ENCODE data around the gene ENPEP.

The ENPEP gene

DNA sequence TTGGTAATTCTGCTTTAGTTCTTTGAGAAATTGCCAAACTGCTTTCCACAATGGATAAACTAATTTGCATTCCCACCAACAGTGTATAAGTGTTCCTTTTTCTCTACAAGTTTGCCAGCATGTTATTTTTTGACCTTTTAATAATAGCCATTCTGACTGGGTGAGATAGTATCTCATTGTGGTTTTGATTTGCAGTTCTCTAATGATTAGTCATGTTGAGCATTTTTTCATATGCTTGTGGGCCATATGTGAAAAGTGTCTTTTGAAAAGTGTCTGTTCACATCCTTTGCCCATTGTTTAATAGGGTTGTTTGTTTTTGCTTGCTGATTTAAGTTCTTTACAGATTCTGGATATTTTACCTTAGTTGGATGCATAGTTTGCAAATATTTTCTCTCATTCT, 25.9 kb downstream of the ENPEP start:
- Histone ChIP-seq H3K27me3 (ENCODE audit: control insufficient read depth, insufficient read depth, low read length, poor library complexity, severe bottlenecking) (no peaks in the 10 kb centered on the region), H3K9me3 (ENCODE audit: control insufficient read depth, low read length) (no peaks in the 10 kb centered on the region)

DNA sequence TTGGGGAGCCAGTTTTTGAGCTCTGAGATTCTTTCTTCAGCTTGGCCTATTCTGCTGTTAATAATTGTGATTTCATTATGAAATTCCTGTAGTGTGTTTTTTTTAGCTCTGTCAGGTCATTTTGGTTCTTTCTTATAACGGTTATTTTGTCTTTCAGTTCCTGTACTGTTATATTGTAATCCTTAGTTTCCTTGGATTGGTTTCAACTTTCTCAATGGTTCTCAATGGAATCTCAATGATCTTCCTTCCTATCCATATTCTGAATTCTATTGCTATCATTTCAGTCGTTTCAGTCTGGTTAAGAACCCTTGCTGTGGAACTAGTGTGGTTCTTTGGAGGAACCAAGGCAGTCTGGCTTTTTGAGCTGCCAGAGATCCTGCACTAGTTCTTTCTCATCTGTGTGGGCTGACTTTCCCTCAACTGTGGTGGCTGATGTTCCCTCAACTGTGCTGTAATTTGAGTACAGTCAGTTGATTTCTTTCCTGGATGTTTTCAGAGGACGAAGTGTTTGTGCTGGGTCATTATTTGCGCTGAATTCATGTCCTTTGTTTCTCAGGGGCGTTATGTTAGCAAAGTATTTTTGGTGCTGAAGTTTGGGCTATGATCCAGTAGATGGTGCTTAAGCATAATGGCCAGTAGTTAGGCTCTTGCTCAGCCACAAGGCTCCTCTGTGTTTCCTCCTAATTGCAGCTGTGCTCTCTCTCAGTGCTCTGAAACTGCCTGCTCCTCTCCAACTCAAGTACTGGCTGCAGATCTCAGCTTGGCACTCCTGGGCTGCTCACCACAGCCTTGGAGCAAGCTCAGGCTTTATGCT, 27.5 kb downstream of the ENPEP start:
- no peaks in the 10 kb centered on the region for H3K36me3 ChIP-seq (ENCODE audit: control insufficient read depth, insufficient read depth, low read length)

More for the DNA sequence above, 25.9 kb downstream of the ENPEP start:
- Histone ChIP-seq H3K4me3 (ENCODE audit: insufficient read depth, low read depth, low read length) (no peak overlapping the region), H3K36me3 (ENCODE audit: control insufficient read depth, insufficient read depth, low read length) (no peaks in the 10 kb centered on the region), H3K4me1 (ENCODE audit: control insufficient read depth, insufficient read depth, low read length) (no peaks in the 10 kb centered on the region), H3K27ac (ENCODE audit: insufficient read depth, low read depth, low read length, poor library complexity, severe bottlenecking) (no peak overlapping the region)

DNA sequence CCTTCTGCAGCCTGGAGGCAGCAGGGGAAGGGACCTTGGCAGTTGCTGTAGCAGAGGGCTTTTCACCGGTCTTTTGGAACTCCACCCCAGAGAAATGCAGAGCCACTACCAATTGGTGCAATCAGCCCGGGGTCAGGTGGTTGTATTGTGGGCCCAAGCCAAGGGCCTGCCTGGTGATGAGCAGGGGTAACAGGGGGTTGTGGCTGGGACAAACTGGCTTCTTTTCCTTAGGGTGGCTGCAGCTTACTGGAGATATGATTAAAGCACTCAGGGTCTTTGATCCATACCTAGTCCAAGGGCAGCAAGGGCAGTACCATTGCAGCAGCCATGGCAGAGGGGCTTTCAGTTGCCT, 28.1 kb downstream of the ENPEP start:
- no peak overlapping the region for H3K27ac ChIP-seq (ENCODE audit: insufficient read depth, low read depth, low read length, poor library complexity, severe bottlenecking)
- no peaks in the 10 kb centered on the region for H3K9me3 ChIP-seq (ENCODE audit: control insufficient read depth, low read length)
- WGBS, 2 experiments, result 93 to 95% methylated on average over 2 of the region's 2 CpGs
- no peaks in the 10 kb centered on the region for H3K36me3 ChIP-seq (ENCODE audit: control insufficient read depth, insufficient read depth, low read length)
- H3K4me3 ChIP-seq (ENCODE audit: insufficient read depth, low read depth, low read length), result no peak overlapping the region
- no peaks in the 10 kb centered on the region for H3K27me3 ChIP-seq (ENCODE audit: control insufficient read depth, insufficient read depth, low read length, poor library complexity, severe bottlenecking)
- no peaks in the 10 kb centered on the region for H3K4me1 ChIP-seq (ENCODE audit: control insufficient read depth, insufficient read depth, low read length)

More for the DNA sequence above, 27.5 kb downstream of the ENPEP start:
- no peak overlapping the region for H3K27ac ChIP-seq (ENCODE audit: insufficient read depth, low read depth, low read length, poor library complexity, severe bottlenecking)
- no peaks in the 10 kb centered on the region for H3K4me1 ChIP-seq (ENCODE audit: control insufficient read depth, insufficient read depth, low read length)
- no peaks in the 10 kb centered on the region for H3K27me3 ChIP-seq (ENCODE audit: control insufficient read depth, insufficient read depth, low read length, poor library complexity, severe bottlenecking)
- H3K9me3 ChIP-seq (ENCODE audit: control insufficient read depth, low read length), result no peaks in the 10 kb centered on the region
- 86 to 88% methylated on average over 4 to 5 of the region's 5 CpGs for WGBS, 2 experiments
- H3K4me3 ChIP-seq (ENCODE audit: insufficient read depth, low read depth, low read length), result no peak overlapping the region

DNA sequence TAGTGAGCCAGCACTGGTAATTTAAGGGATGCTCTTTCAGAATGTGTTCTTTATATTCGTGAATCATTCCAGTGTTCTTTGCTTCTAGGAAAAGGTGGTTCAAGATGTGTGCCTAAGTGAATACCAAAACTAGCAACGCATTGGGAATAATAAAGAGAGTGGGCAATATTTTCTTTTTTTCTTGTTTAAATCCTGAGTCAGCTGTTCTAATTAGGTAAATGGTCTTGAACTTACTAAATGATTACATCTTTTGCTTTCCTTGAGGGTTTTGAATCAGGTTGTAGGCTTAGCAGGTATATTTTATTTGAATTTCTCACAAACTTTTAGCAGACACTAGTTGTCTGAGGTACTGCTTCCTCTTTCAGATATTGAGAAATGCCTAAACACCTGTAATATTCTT, 29.5 kb downstream of the ENPEP start:
- Histone ChIP-seq H3K27me3 (ENCODE audit: control insufficient read depth, insufficient read depth, low read length, poor library complexity, severe bottlenecking) (no peaks in the 10 kb centered on the region), H3K9me3 (ENCODE audit: control insufficient read depth, low read length) (no peaks in the 10 kb centered on the region), H3K36me3 (ENCODE audit: control insufficient read depth, insufficient read depth, low read length) (no peaks in the 10 kb centered on the region), H3K27ac (ENCODE audit: insufficient read depth, low read depth, low read length, poor library complexity, severe bottlenecking) (no peak overlapping the region), H3K4me3 (ENCODE audit: insufficient read depth, low read depth, low read length) (no peak overlapping the region), H3K4me1 (ENCODE audit: control insufficient read depth, insufficient read depth, low read length) (no peaks in the 10 kb centered on the region)
- 91 to 93% methylated on average over 2 of the region's 2 CpGs for WGBS, 2 experiments

DNA sequence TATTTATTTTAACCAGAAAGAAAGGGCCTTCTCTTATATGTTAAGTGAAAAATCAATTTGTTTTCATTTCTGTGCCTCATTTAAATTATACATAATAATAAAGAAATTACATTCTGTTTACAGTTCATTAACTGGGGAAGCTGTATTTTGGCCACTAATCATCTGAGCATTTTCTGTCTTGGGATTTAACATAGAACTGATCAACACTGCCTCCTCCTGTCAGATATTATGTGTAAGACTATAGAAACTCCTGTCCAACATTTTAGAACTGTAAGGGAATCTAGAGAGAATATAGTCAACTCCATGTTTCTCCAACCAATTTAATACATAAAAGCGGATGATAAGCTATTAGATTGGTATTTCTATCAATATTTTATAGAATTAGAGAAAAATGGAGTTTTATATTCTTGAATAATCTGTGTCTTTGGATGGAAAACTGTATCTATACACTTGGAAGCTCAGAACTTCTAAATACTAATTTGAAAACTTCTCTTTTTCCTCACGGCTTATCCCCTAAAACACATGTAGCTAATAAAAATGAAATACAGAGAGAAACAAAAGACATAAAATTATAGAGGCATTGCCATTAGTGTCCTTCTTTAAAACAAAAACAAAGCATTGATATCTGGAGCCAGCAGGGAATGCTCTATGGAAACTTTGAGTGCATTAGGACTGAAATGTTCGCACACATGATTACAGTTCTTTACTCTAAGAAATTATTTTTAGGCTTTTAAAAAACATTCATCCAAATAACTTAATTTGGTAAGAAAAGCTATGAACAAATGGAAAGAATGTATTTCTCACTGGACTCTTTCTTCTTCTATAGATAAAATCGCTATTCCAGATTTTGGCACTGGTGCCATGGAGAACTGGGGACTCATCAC, 33.1 kb downstream of the ENPEP start:
- 87 to 100% methylated on average over 1 to 2 of the region's 4 CpGs for WGBS, 2 experiments
- no peaks in the 10 kb centered on the region for H3K36me3 ChIP-seq (ENCODE audit: control insufficient read depth, insufficient read depth, low read length)

DNA sequence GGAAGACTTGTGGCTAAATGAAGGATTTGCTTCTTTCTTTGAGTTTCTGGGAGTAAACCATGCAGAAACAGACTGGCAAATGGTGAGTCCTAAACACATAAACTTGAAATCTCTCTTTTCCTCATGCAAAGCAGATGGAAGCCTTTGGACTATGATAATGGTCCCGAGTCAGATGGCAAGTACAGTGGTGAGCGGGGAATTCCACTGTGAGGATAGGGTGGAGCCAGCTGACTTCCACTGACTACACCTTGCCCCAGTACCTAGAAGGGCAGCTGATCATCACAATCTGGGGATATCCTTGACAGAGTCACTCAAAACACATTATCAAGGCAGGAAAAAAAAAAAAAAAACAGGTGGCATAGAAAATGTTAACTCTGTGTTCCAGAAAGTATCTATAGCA, 34.3 kb downstream of the ENPEP start:
- Histone ChIP-seq H3K9me3 (ENCODE audit: control insufficient read depth, low read length) (no peaks in the 10 kb centered on the region), H3K36me3 (ENCODE audit: control insufficient read depth, insufficient read depth, low read length) (no peaks in the 10 kb centered on the region), H3K4me3 (ENCODE audit: insufficient read depth, low read depth, low read length) (no peak overlapping the region), H3K27me3 (ENCODE audit: control insufficient read depth, insufficient read depth, low read length, poor library complexity, severe bottlenecking) (no peaks in the 10 kb centered on the region), H3K27ac (ENCODE audit: insufficient read depth, low read depth, low read length, poor library complexity, severe bottlenecking) (no peak overlapping the region), H3K4me1 (ENCODE audit: control insufficient read depth, insufficient read depth, low read length) (no peaks in the 10 kb centered on the region)
- 79 to 83% methylated on average over 2 of the region's 2 CpGs for WGBS, 2 experiments

More for the DNA sequence above, 33.1 kb downstream of the ENPEP start:
- Histone ChIP-seq H3K4me1 (ENCODE audit: control insufficient read depth, insufficient read depth, low read length) (no peaks in the 10 kb centered on the region), H3K27me3 (ENCODE audit: control insufficient read depth, insufficient read depth, low read length, poor library complexity, severe bottlenecking) (no peaks in the 10 kb centered on the region), H3K4me3 (ENCODE audit: insufficient read depth, low read depth, low read length) (no peak overlapping the region), H3K9me3 (ENCODE audit: control insufficient read depth, low read length) (no peaks in the 10 kb centered on the region), H3K27ac (ENCODE audit: insufficient read depth, low read depth, low read length, poor library complexity, severe bottlenecking) (no peak overlapping the region)

DNA sequence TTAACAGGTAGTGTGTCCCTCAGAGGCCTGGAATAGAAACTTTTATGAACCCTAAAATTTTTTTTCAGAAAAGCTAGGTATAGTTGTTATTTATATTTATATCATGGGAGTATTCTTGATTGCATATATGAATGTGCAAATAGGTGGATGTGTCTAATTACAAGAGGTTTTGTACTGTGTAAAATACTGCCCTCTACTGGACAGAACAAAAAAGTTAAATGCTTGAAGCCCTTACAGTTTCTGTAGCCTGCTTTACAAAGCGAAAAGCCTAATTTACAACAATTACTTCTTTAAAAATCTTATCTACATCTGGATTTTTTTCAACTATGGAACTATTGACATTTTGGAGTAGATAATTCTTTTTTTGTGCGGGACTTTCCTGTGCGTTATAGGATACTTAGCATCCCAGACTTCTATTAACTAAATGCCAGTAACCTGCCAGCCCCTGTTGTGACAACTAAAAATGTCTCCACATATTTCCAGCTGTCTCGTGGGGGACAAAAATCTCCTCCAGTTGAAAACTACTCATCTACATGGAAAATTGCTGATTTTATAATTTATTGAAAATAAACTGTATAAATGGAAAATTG, 35.1 kb downstream of the ENPEP start:
- WGBS, 2 experiments, result 51 to 60% methylated on average over 3 of the region's 4 CpGs
- no peaks in the 10 kb centered on the region for H3K27me3 ChIP-seq (ENCODE audit: control insufficient read depth, insufficient read depth, low read length, poor library complexity, severe bottlenecking)
- H3K27ac ChIP-seq (ENCODE audit: insufficient read depth, low read depth, low read length, poor library complexity, severe bottlenecking), result no peak overlapping the region
- H3K4me3 ChIP-seq (ENCODE audit: insufficient read depth, low read depth, low read length), result no peak overlapping the region
- no peaks in the 10 kb centered on the region for H3K4me1 ChIP-seq (ENCODE audit: control insufficient read depth, insufficient read depth, low read length)
- H3K9me3 ChIP-seq (ENCODE audit: control insufficient read depth, low read length), result no peaks in the 10 kb centered on the region
- no peaks in the 10 kb centered on the region for H3K36me3 ChIP-seq (ENCODE audit: control insufficient read depth, insufficient read depth, low read length)

DNA sequence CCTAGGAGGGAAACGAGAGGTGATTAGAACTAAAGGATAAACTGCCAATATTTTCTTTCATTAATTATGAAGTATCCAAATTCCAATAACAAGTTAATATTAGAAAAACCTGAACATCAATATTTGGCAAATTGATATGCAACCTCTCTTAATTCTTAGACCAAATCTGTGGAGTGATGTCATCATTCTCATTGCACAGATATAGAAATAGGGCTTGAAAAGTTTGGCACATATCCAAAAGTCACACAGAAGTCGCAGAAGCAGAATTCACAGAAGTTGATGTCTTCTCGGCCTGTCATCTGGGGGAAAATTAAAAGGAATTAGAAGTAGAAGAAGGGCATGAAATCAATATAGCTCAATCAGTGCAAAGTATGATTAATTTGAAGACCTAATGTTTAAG, 36.9 kb downstream of the ENPEP start:
- WGBS, 2 experiments, result 92 to 99% methylated on average over 2 to 3 of the region's 3 CpGs
- Histone ChIP-seq H3K27me3 (ENCODE audit: control insufficient read depth, insufficient read depth, low read length, poor library complexity, severe bottlenecking) (no peaks in the 10 kb centered on the region), H3K27ac (ENCODE audit: insufficient read depth, low read depth, low read length, poor library complexity, severe bottlenecking) (no peak overlapping the region), H3K4me3 (ENCODE audit: insufficient read depth, low read depth, low read length) (no peak overlapping the region), H3K36me3 (ENCODE audit: control insufficient read depth, insufficient read depth, low read length) (no peaks in the 10 kb centered on the region), H3K9me3 (ENCODE audit: control insufficient read depth, low read length) (no peaks in the 10 kb centered on the region), H3K4me1 (ENCODE audit: control insufficient read depth, insufficient read depth, low read length) (no peaks in the 10 kb centered on the region)

DNA sequence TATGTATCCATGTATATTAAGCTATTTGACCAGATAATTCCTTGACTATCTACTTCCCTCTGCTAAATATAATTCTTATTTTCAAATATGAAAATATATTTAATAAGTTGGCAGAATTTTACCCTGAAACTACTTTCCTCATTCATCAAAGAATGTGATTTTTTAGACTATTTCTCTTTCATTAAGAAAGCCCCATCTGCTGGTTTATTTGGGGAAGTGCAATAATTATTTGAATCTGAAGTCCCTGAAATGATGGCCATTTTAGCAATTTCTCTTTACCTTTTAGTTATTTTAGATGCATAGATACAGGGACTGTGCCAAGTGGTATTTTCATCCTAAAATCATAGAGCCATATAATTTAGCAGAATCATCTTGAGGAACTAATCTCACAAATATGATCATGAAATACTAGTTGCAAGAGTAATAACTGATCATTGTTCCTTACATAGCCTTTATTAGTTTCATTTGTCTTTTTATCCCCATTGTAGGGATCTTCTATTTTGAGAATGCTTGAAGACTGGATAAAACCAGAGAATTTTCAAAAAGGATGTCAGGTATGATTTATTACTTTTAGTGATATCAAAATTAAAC, 39.0 kb downstream of the ENPEP start:
- H3K4me1 ChIP-seq (ENCODE audit: control insufficient read depth, insufficient read depth, low read length), result no peaks in the 10 kb centered on the region
- H3K27ac ChIP-seq (ENCODE audit: insufficient read depth, low read depth, low read length, poor library complexity, severe bottlenecking), result no peak overlapping the region
- no peak overlapping the region for H3K4me3 ChIP-seq (ENCODE audit: insufficient read depth, low read depth, low read length)
- no peaks in the 10 kb centered on the region for H3K27me3 ChIP-seq (ENCODE audit: control insufficient read depth, insufficient read depth, low read length, poor library complexity, severe bottlenecking)
- no peaks in the 10 kb centered on the region for H3K9me3 ChIP-seq (ENCODE audit: control insufficient read depth, low read length)
- no peaks in the 10 kb centered on the region for H3K36me3 ChIP-seq (ENCODE audit: control insufficient read depth, insufficient read depth, low read length)

DNA sequence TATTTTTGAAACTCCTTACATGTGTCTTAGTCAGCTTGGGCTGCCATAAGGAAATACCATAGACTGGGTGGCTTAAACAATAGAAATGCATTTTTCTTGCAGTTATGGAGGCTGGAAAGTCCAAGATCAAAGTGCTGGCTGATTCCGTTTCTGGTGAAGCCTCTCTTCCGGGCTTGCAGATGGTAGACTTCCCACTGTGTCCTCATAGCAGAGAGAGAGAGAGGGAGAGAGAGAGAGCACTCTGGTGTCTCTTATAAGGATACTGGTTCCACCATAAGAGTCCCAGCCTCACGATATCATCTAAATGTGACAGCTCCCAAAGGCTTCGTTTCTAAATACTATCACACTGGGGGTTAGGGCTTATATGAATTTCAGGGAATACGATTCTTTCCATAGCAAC, 39.7 kb downstream of the ENPEP start:
- Histone ChIP-seq H3K27ac (ENCODE audit: insufficient read depth, low read depth, low read length, poor library complexity, severe bottlenecking) (no peak overlapping the region), H3K36me3 (ENCODE audit: control insufficient read depth, insufficient read depth, low read length) (no peaks in the 10 kb centered on the region), H3K9me3 (ENCODE audit: control insufficient read depth, low read length) (no peaks in the 10 kb centered on the region), H3K27me3 (ENCODE audit: control insufficient read depth, insufficient read depth, low read length, poor library complexity, severe bottlenecking) (no peaks in the 10 kb centered on the region), H3K4me3 (ENCODE audit: insufficient read depth, low read depth, low read length) (no peak overlapping the region), H3K4me1 (ENCODE audit: control insufficient read depth, insufficient read depth, low read length) (no peaks in the 10 kb centered on the region)
- WGBS, 2 experiments, result 84% methylated on average over 4 to 5 of the region's 5 CpGs
